Ectodermal cell (in vitro differentiated cells): ENCODE measurements around the gene ECE1. TPM values are rescaled to one million over a fixed set of nuclear protein-coding genes. Genes with fewer than 3 reads are reported as not detected.

Source experiments
- H3K27ac ChIP-seq: 2 replicates; pipeline ENCODE4 v1.7.0; 2013; ENCODE audit warnings: mild to moderate bottlenecking, low read depth, low read length; ENCODE audit not compliant: insufficient read depth, poor library complexity, severe bottlenecking
- H3K27me3 ChIP-seq: 2 replicates; pipeline ENCODE4 v1.7.0; 2013; ENCODE audit warnings: mild to moderate bottlenecking, low read length; ENCODE audit not compliant: insufficient read depth, control insufficient read depth, poor library complexity, severe bottlenecking
- H3K36me3 ChIP-seq: one replicate; pipeline ENCODE4 v1.7.0; 2013; ENCODE audit warnings: low read length; ENCODE audit not compliant: control insufficient read depth, insufficient read depth
- H3K4me1 ChIP-seq: one replicate; pipeline ENCODE4 v1.7.0; 2013; ENCODE audit warnings: low read length; ENCODE audit not compliant: control insufficient read depth, insufficient read depth
- H3K4me3 ChIP-seq: 2 replicates; pipeline ENCODE4 v1.7.0; 2013; ENCODE audit warnings: low read depth, low read length, control low read depth; ENCODE audit not compliant: insufficient read depth
- H3K9me3 ChIP-seq: 2 replicates; pipeline ENCODE4 v1.7.0; 2013; ENCODE audit warnings: mild to moderate bottlenecking, low read length, moderate library complexity; ENCODE audit not compliant: control insufficient read depth
- WGBS, 2 experiments: methylation state at CpG; one replicate each; pipeline ENCODE4 v1.1.7; 2013; ENCODE audit warnings: missing lambda C conversion rate in 2 of 2; 5-methylcytosine and 5-hydroxymethylcytosine counted together
- polyA plus RNA-seq, 4 experiments: library from polyadenylated mRNA; stranded (reverse); fragments of 50-300 nt; gene quantifications; one replicate each; pipeline ENCODE4 v1.2.3, GENCODE V29; 2013

Gene ECE1
- 43.3 TPM for polyA plus RNA-seq (2013, experiment 1 of 4)
- polyA plus RNA-seq (2013, experiment 2 of 4): 41.6 TPM
- polyA plus RNA-seq (2013, experiment 3 of 4): 35.4 TPM
- 36.9 TPM for polyA plus RNA-seq (2013, experiment 4 of 4)

GRCh38 chr1:21289700-21290545 lies at the start of gene ECE1:
TSS of gene ECE1 (minus strand) at chr1:21290463. CDS start at chr1:21290414, 49 bp downstream.
- Histone ChIP-seq H3K36me3 (no peaks in the 10 kb centered on the region), H3K4me3 (peak within 1 kb of the TSS; percentile 52), H3K9me3 (no peaks in the 10 kb centered on the region), H3K27me3 (peaks cover 28% of the 10 kb centered on the region), H3K27ac (no peak within 1 kb of the TSS), H3K4me1 (peaks cover 19% of the 10 kb centered on the region)
- WGBS, 2 experiments: 1 to 2% methylated on average over 90 of the region's 90 CpGs

- Histone ChIP-seq H3K4me3 (no peak overlapping the region), H3K27me3 (peaks cover 14% of the 10 kb centered on the region), H3K4me1 (peaks cover 14% of the 10 kb centered on the region), H3K27ac (no peak overlapping the region), H3K36me3 (no peaks in the 10 kb centered on the region), H3K9me3 (no peaks in the 10 kb centered on the region)
- WGBS, 2 experiments: 86% methylated on average over 9 of the region's 9 CpGs
These were observed 49.3 kb upstream of the ECE1 start for GRCh38 chr1:21339356-21340229.

GRCh38 chr1:21338573-21339355 lies 48.5 kb upstream of the ECE1 start:
- 89% methylated on average over 10 of the region's 10 CpGs for WGBS, 2 experiments
- H3K27me3 ChIP-seq: peaks cover 6% of the 10 kb centered on the region
- no peak overlapping the region for H3K27ac ChIP-seq
- no peaks in the 10 kb centered on the region for H3K36me3 ChIP-seq
- H3K4me1 ChIP-seq: peaks cover 21% of the 10 kb centered on the region
- H3K4me3 ChIP-seq: no peak overlapping the region
- H3K9me3 ChIP-seq: no peaks in the 10 kb centered on the region

GRCh38 chr1:21337928-21338572 lies 47.8 kb upstream of the ECE1 start:
- H3K4me3 ChIP-seq: no peak overlapping the region

GRCh38 chr1:21337454-21337927 lies 47.2 kb upstream of the ECE1 start:
- peaks cover 21% of the 10 kb centered on the region for H3K4me1 ChIP-seq
- 91% methylated on average over 7 to 8 of the region's 8 CpGs for WGBS, 2 experiments
- H3K36me3 ChIP-seq: no peaks in the 10 kb centered on the region
- H3K9me3 ChIP-seq: no peaks in the 10 kb centered on the region
- H3K4me3 ChIP-seq: no peak overlapping the region
- peaks cover 4% of the 10 kb centered on the region for H3K27me3 ChIP-seq
- H3K27ac ChIP-seq: no peak overlapping the region

More at GRCh38 chr1:21337928-21338572, 47.8 kb upstream of the ECE1 start:
- no peaks in the 10 kb centered on the region for H3K9me3 ChIP-seq
- no peak overlapping the region for H3K27ac ChIP-seq
- peaks cover 21% of the 10 kb centered on the region for H3K4me1 ChIP-seq
- 89 to 91% methylated on average over 6 to 7 of the region's 7 CpGs for WGBS, 2 experiments
- peaks cover 4% of the 10 kb centered on the region for H3K27me3 ChIP-seq
- no peaks in the 10 kb centered on the region for H3K36me3 ChIP-seq

GRCh38 chr1:21337010-21337437 lies 46.8 kb upstream of the ECE1 start:
- Histone ChIP-seq H3K27me3 (peaks cover 4% of the 10 kb centered on the region), H3K4me1 (peaks cover 24% of the 10 kb centered on the region), H3K36me3 (no peaks in the 10 kb centered on the region), H3K27ac (no peak overlapping the region), H3K4me3 (no peak overlapping the region), H3K9me3 (no peaks in the 10 kb centered on the region)
- 91 to 93% methylated on average over 8 of the region's 8 CpGs for WGBS, 2 experiments

GRCh38 chr1:21335750-21336224 lies 45.5 kb upstream of the ECE1 start:
- peaks cover 29% of the 10 kb centered on the region for H3K4me1 ChIP-seq
- H3K36me3 ChIP-seq: no peaks in the 10 kb centered on the region
- no peaks in the 10 kb centered on the region for H3K9me3 ChIP-seq
- no peaks in the 10 kb centered on the region for H3K27me3 ChIP-seq
- WGBS, 2 experiments: 89 to 92% methylated on average over 3 of the region's 3 CpGs
- no peak overlapping the region for H3K27ac ChIP-seq
- no peak overlapping the region for H3K4me3 ChIP-seq

GRCh38 chr1:21335088-21335691 lies 44.9 kb upstream of the ECE1 start:
- peaks cover 29% of the 10 kb centered on the region for H3K4me1 ChIP-seq

More at GRCh38 chr1:21335088-21335691, 44.9 kb upstream of the ECE1 start:
- Histone ChIP-seq H3K27ac (no peak overlapping the region), H3K36me3 (no peaks in the 10 kb centered on the region), H3K9me3 (no peaks in the 10 kb centered on the region), H3K4me3 (no peak overlapping the region), H3K27me3 (no peaks in the 10 kb centered on the region)
- WGBS, 2 experiments: 53% methylated on average over 19 of the region's 19 CpGs
